Kidney epithelial cell (primary cell): ENCODE results near the gene SCYL1. TPM values are rescaled to one million over a fixed set of nuclear protein-coding genes. Genes with fewer than 3 reads are reported as not detected.

ENCODE experiments used
- DNase-seq: peaks from one replicate; pipeline ENCODE4 v3.0.0-alpha.2; 2010; ENCODE audit warnings: low read depth
- H3K27me3 ChIP-seq: 2 replicates; pipeline ENCODE4 v1.6.0; 2011; ENCODE audit warnings: low read length; ENCODE audit not compliant: control insufficient read depth, insufficient read depth
- H3K36me3 ChIP-seq: 2 replicates; pipeline ENCODE4 v1.5.1; 2011; ENCODE audit warnings: low read length; ENCODE audit not compliant: control insufficient read depth, insufficient read depth
- H3K4me3 ChIP-seq: 2 replicates; pipeline ENCODE4 v1.5.1; 2011; ENCODE audit warnings: low read depth, mild to moderate bottlenecking, control low read depth, low read length
- CTCF ChIP-seq: IDR thresholded peaks from 2 replicates; pipeline ENCODE4 v1.5.1; 2011; ENCODE audit warnings: mild to moderate bottlenecking, moderate library complexity, low read length, control low read depth, inconsistent platforms; ENCODE audit not compliant: insufficient read depth, poor library complexity, severe bottlenecking
- total RNA-seq: library from RNA; depleted of rRNA; stranded (reverse); fragments of >200 nt; gene quantifications from 2 replicates; pipeline ENCODE4 v1.2.3, GENCODE V29; 2015

The SCYL1 gene
- total RNA-seq, 1 donor from 2014 or later, result 121 TPM

DNA sequence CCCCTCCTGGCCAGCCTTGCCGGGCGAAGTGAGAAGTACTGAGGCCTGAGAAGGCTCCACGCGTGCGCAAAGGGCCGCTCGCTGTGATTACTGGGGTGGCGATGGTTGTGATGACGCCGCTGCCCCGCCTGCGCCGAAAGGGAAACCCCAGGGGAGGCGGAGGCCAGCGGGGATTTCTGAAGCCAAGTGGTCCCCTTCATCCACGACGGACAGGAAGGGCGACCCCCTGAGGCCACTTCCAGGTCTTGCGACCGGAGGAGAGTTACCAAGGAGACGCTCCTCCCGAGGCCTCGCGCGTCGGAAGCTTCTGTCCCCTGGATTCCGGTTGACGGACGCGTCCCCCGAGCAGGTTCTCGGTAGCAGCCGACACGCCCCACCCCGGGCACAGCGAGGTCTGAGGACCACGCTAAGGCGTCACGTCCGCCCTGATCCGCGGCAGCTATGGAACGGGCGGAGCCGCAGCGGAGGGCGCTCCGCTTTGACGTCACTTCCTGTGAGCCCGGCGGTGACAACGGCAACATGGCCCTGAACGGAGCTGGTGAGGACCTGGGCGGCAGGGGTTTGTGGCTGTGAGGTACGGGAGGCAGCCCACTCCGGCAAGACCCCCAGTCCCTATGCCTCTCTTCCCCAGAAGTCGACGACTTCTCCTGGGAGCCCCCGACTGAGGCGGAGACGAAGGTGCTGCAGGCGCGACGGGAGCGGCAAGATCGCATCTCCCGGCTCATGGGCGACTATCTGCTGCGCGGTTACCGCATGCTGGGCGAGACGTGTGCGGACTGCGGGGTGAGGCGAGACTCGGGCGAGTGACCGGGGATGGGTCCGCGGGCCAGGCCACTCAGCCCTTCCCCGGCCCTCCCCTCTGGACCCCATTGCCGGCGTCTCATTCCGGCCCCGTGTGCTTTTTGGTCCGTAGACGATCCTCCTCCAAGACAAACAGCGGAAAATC lies 45.4 kb downstream of the SCYL1 start, which contains the start of gene ZNRD2:
TSS of gene ZNRD2 (plus strand) at position 505 of the 946 bp plus-strand sequence. CDS start at position 520, 15 bp downstream.
- peak; percentile 94 for DNase-seq
- no peaks in the 10 kb centered on the region for H3K27me3 ChIP-seq
- peak; percentile 61 for TF ChIP-seq CTCF
- peaks cover 1% of the 10 kb centered on the region for H3K36me3 ChIP-seq
- peak within 1 kb of the TSS; percentile 72 for H3K4me3 ChIP-seq

DNA sequence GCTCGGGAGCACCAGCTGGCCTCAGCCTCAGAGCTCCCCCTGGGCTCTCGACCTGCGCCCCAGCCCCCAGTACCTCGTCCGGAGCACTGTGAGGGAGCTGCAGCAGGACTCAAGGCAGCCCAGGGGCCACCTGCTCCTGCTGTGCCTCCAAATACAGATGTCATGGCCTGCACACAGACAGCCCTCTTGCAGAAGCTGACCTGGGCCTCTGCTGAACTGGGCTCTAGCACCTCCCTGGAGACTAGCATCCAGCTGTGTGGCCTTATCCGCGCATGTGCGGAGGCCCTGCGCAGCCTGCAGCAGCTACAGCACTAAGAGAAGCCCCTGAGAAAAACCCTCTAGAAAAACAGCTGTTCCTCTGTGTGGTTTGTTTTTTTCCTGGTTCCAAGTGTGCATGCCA lies 46.5 kb downstream of the SCYL1 start:
- no peak for TF ChIP-seq CTCF
- H3K36me3 ChIP-seq, result peaks cover 1% of the 10 kb centered on the region
- no peak for DNase-seq
- no peaks in the 10 kb centered on the region for H3K27me3 ChIP-seq
- H3K4me3 ChIP-seq, result peak overlapping the region; percentile 72

- peak overlapping the region; percentile 64 for H3K4me3 ChIP-seq
- no peaks in the 10 kb centered on the region for H3K27me3 ChIP-seq
- no peak for DNase-seq
- TF ChIP-seq CTCF, result peak; percentile 66
- H3K36me3 ChIP-seq, result peaks cover 1% of the 10 kb centered on the region
Measured at GRCh38 chr11:65571940-65572339, 47.1 kb downstream of the SCYL1 start.

DNA sequence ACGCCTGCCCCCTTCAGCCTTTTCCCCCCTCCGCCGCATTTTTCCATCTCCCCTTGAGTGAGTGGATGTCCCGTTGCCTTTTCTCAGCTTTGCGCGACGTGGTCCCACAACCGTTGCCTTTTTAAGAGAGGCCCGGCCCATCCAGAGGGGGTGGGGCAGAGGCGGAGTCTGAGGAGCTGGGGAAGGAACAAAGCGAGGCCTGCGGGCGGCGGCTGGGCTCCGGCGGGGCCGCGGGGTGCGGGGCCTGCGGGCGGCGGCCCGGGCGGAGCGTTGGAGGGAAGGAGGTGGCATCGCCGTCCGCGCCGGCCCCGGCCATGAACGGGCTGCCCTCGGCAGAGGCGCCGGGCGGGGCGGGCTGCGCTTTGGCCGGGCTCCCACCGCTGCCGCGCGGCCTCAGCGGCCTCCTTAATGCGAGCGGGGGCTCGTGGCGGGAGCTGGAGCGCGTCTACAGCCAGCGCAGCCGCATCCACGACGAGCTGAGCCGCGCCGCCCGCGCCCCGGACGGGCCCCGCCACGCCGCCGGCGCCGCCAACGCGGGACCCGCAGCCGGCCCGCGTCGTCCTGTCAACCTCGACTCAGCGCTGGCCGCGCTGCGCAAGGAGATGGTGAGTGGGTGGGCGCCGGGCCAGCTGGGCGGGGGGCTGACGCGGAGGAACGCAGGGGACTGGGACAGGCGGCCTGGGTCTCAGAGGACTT lies 47.6 kb downstream of the SCYL1 start, which contains the start of gene FAM89B:
TSS of gene FAM89B (plus strand) at position 183 of the 696 bp plus-strand sequence. CDS start at position 315, 132 bp downstream.
- Histone ChIP-seq H3K36me3 (peaks cover 1% of the 10 kb centered on the region), H3K27me3 (no peaks in the 10 kb centered on the region), H3K4me3 (peak within 1 kb of the TSS; percentile 64)
- TF ChIP-seq CTCF, result no peak
- no peak for DNase-seq

GRCh38 chr11:65573391-65574079 lies 48.7 kb downstream of the SCYL1 start:
- no peak for DNase-seq
- no peak for TF ChIP-seq CTCF
- no peaks in the 10 kb centered on the region for H3K27me3 ChIP-seq

More at GRCh38 chr11:65573391-65574079, 48.7 kb downstream of the SCYL1 start:
- Histone ChIP-seq H3K36me3 (peaks cover 1% of the 10 kb centered on the region), H3K4me3 (peak overlapping the region; percentile 64)
